GM21737 (cell line): ENCODE measurements around the gene LSM7.

Experiments used
- ATAC-seq: cut with Tn5 transposase; IDR thresholded peaks from one replicate; pipeline ENCODE4 v1.9.1; 2021; ENCODE audit warnings: mild to moderate bottlenecking, moderate library complexity; ENCODE audit not compliant: unreplicated experiment

Gene LSM7

GRCh38 chr19:2338751-2339643, 10.6 kb upstream of the LSM7 start:
- ATAC-seq = no peak

GRCh38 chr19:2338055-2338615, 9.7 kb upstream of the LSM7 start:
- no peak for ATAC-seq

GRCh38 chr19:2337329-2337707, 8.9 kb upstream of the LSM7 start:
- ATAC-seq = no peak

- no peak for ATAC-seq
These were observed 8.3 kb upstream of the LSM7 start for GRCh38 chr19:2336528-2337328.

DNA sequence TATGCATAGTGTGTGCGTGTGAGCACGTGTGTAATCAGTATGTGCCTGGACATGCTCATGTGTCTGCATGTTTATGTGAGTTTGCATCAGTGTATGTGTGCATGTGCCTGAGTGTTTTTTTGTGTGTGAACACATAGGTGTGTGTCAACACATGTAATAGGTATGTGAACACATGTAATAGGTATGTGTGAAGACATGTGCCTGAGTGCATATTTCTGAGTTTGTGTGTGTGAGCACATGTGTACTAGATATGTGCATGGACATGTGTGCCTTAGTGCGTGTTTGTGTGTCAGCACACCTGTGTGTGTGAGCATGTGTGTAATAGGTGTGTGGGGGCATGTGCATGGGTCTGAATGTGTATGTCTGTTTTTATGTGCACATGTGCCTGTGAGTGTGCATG, 7.5 kb upstream of the LSM7 start:
- ATAC-seq = no peak

DNA sequence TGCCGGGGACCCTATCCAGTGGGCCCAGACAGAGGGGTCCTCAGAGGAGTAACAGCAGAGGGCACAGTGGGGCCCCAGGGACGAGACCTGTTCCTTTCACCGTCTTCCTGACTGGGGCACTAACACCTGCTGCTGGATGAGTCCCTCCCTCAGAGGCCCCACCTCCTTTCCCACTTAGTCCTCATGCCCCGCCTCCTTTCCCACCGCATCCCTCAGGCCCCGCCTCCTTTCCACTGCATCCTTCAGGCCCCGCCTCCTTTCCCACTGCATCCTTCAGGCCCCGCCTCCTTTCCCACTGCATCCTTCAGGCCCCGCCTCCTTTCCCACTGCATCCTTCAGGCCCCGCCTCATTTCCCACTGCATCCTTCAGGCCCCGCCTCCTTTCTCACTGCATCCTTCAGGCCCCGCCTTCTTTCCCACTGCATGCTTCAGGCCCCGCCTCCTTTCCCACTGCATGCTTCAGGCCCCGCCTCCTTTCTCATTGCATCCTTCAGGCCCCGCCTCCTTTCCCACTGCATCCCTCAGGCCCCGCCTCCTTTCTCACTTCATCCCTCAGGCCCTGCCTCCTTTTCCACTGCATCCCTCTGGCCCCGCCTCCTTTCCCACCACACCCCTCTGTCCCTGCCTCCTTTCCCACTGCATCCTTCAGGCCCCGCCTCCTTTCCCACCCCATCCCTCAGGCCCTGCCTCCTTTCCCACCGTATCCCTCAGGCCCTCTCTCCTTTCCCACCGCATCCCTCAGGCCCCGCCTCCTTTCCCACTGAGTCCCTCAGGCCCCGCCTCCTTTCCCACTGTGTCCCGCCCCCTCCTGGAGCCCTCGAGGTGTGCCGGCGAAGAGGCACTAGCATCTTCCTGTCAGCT, 6.8 kb upstream of the LSM7 start:
- no peak for ATAC-seq

DNA sequence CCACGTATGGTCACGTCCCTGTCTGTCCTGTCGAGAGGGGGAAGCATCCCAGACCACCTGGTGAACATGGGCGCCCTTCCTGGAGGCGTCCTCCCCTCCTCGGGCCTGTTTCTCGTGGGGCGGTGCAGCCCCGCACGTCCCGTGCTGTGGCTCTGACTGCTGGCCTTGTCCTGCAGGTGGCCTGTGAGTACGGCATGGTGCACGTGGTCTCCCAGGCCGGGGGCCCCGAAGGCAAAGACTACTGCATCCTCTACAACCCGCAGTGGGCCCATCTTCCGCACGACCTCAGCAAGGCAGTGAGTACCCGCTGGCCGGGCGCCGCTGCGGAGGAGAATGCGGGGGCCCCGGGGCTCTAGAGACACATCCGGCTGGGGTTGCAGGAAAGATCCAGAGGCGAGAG, 6.0 kb upstream of the LSM7 start:
- ATAC-seq = no peak

GRCh38 chr19:2333807-2334211, 5.4 kb upstream of the LSM7 start:
- ATAC-seq = no peak

GRCh38 chr19:2333027-2333806, 4.8 kb upstream of the LSM7 start:
- no peak for ATAC-seq

- ATAC-seq = no peak
These were observed 4.1 kb upstream of the LSM7 start for GRCh38 chr19:2332341-2333026.

DNA sequence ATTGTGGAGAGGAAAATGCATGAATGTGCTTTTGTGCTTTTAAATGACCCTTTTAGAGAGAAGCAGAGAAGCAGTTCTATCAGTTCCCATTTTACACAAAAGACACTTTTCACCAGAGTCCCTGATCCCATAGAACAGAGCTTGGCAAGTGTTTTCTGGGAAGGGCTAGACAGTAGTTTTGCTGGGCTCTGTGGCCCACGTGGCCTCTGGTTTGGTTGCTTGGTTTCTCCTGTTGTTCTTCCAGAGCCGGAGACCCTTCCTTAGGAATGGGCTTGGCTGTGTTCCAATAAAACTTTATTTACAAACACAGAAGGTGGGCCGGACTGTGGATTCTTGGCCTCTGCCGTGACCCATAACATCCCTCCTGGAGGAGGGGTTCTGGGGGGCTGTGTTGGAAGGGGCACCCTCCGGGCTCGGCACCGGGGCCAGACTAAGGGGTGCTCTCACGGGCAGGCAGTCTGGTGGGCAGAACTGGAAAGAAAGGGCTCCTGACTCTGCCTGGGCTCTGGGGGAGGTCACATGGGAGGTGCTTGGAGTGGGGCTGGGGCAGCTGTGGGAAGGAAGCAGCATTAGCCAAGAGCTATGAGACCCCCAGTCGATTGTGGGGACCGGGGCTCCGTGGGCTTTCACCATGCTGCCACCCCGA, 3.3 kb upstream of the LSM7 start:
- ATAC-seq = no peak

GRCh38 chr19:2330632-2331284, 2.4 kb upstream of the LSM7 start:
- ATAC-seq = no peak

DNA sequence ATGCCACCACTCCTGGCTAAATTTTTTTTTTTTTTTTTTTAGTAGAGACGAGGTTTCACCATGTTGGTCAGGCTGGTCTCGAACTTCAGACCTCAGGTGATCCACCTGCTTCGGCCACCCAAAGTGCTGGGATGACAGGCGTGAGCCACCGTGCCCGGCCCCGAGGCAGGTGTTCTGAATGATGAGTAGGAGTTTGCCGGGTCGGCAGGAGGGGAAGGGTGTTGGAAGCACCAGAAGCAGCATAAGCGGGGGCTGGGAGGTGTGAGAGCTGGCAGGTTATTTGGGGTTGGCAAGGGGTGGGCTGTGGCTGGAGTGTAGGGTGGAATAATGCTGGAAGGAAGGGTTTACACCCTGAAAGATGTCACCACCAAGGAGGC, 1.9 kb upstream of the LSM7 start:
- ATAC-seq = no peak

- ATAC-seq = no peak
These were observed 1.1 kb upstream of the LSM7 start for GRCh38 chr19:2329501-2329916.

- ATAC-seq = no peak
These were observed 728 bp upstream of the LSM7 start for GRCh38 chr19:2329149-2329478.

DNA sequence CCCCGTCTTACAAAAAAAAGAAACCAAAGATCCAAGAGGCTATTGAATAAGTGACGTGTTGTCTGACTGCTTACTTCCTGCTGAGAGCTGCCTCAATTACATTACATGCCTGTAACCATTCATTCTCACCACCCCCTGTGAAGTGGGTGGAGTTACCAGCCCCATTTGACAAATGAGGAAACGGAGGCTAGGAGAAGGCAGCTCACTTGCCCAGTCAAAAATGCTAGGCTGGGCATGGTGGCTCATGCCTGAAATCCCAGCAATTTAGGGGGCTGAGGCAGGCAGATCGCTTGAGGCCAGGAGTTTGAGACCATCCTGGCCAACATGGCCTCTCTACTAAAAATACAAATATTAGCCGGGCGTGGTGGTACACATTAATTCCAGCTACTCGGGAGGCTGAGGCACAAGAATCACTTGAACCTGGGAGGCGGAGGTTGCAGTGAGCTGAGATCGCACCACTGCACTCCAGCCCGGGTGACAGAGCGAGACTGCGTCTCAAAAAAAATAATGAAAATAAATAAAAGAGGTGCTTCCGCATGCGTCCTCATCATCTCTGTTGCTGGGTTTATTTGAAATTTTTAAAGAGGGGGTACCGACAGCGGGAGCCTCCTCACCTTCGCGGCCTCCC, 499 bp downstream of the LSM7 start:
- no peak for ATAC-seq

DNA sequence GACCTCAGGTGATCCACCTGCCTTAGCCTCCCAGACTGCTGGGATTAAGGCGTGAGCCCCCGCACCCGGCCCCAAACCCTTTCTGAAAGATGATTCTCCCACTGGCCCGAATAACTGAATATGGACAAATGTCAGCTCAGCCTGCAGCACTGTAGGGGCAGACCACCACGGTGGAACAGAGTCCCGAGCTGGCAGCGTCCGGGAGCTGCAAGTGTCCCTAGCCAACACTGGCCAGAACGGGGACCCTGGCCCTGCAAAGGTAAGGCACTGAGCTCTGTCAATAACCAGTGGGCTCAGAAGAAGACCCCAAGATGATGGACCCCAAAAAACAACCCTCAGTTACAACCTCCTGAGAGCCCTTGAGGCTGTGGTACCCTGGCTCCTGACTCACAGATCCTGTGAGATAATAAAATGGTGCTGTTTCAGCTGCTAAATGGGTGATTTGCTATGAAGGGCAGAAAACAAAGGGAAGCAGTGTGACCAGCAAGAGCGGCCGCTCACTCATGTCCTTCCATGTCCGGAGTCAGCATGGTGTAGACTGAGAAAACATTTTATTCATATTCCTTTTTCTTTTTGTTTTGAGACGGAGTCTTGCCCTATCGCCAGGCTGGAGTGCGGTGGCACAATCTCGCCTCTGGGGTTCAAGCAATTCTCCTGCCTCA, 1.6 kb downstream of the LSM7 start:
- no peak for ATAC-seq
